Fibroblast of pulmonary artery (primary cell): ENCODE results near the gene NF2.

Experiments
- DNase-seq: peaks from one replicate; pipeline ENCODE4 v3.0.0-alpha.2; 2010; ENCODE audit warnings: low read depth
- H3K4me3 ChIP-seq: replicated peaks from 2 replicates; pipeline ENCODE4 v1.5.1; 2011; ENCODE audit warnings: low read depth, mild to moderate bottlenecking, control low read depth, low read length, moderate library complexity
- TF ChIP-seq, protein P1 (sequence below): IDR thresholded peaks from 2 replicates; pipeline ENCODE4 v1.5.1; 2011; ENCODE audit warnings: mild to moderate bottlenecking, control low read depth, low read length, inconsistent platforms; ENCODE audit errors: missing control alignments

NF2 gene

DNA sequence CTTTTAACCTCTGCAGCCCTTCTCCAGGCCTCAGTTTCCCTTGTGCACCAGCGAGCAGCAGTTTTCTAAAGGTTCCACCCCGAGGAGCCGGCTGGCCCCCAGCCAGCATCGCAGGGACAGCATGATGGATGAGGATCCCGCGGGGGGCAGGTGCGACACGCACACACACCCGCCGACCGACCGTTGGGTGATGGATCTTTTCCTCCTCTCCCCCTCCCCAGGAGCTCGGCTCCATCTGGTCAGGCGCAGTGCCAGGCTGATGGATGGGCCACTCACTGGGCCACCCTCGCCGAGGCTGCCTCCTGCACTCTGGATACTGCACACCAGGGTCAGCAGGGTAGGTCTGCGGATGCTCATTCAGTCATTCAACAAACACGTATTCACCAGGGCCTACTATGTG lies 103.6 kb downstream of the NF2 start:
- TF ChIP-seq, protein P1, sequence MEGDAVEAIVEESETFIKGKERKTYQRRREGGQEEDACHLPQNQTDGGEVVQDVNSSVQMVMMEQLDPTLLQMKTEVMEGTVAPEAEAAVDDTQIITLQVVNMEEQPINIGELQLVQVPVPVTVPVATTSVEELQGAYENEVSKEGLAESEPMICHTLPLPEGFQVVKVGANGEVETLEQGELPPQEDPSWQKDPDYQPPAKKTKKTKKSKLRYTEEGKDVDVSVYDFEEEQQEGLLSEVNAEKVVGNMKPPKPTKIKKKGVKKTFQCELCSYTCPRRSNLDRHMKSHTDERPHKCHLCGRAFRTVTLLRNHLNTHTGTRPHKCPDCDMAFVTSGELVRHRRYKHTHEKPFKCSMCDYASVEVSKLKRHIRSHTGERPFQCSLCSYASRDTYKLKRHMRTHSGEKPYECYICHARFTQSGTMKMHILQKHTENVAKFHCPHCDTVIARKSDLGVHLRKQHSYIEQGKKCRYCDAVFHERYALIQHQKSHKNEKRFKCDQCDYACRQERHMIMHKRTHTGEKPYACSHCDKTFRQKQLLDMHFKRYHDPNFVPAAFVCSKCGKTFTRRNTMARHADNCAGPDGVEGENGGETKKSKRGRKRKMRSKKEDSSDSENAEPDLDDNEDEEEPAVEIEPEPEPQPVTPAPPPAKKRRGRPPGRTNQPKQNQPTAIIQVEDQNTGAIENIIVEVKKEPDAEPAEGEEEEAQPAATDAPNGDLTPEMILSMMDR = no peak
- H3K4me3 ChIP-seq = no peak overlapping the region
- no peak for DNase-seq

DNA sequence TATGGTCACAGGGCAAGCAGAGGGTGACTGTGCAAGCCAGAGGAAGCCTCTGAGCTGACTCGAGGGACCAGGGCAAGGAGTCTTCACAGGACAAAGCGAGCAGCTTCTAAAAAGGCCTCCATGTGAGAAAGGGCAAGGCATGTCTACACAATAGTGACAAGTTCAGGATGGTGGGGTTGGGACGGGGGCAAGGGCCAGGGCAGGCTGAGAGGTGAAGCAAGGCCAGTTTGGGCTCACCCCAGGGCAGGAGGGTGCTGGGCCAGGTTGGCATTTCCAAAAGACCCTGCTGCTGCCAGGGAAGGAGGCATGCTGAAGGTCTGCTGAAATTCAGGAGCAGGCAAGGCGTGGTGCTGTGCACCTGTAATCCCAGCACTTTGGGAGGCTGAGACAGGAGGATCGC lies 104.0 kb downstream of the NF2 start:
- H3K4me3 ChIP-seq = no peak overlapping the region
- TF ChIP-seq, protein P1 = no peak
- DNase-seq = no peak

DNA sequence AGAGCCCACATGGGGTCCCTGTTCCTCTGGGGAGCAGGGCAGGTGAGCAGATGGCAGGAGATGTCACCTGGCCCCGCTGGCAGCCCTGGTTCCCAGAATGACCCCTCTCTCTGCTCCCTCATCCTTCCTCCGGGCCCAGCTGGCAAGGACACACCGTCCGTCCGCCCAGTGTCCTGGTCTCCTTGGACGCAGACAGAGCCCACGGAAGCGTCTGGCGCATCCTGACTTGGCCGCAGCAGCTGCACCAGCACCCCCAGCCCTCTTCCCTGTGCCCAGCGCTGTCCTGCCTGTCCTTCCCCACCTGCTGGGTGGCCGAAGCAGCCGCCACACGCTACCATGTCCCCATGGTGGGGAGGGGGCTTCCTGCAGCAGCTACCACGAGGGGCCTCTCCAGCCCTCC lies 106.8 kb downstream of the NF2 start:
- no peak overlapping the region for H3K4me3 ChIP-seq
- TF ChIP-seq, protein P1 = no peak
- no peak for DNase-seq

DNA sequence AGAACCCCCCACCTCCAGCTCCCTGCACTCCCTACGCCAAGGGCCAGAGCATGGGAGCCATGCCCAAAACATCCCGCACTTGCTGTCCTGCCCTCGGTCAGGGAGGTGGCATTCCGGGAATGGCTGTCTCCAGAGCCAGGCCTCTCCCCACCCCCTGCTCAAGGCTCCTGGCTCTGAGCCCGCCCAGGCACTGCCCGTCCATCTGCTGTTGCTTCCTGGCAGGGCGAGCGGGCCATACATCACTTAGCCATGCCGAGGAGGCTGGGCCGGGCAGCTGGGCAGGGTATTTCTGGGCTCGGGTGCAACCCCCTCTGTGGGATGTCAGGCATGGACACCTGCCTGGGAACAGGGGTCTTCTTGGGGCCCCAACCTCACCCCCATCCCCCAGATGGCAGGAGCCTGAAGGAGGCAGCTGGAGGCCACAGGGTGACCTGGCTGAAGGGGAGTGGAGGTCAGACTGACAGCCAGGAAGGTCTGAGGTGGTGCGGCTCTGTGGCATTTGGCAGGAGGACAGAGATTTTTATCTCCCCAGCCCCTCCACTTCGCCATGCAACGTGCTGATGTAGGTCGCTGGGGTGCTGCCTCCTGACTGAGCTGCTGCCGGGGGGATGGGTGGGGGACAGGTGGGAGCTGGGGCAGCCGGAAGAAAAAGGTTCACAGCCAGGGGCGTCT lies 107.6 kb downstream of the NF2 start:
- no peak for DNase-seq
- H3K4me3 ChIP-seq = no peak overlapping the region
- TF ChIP-seq, protein P1 = no peak

DNA sequence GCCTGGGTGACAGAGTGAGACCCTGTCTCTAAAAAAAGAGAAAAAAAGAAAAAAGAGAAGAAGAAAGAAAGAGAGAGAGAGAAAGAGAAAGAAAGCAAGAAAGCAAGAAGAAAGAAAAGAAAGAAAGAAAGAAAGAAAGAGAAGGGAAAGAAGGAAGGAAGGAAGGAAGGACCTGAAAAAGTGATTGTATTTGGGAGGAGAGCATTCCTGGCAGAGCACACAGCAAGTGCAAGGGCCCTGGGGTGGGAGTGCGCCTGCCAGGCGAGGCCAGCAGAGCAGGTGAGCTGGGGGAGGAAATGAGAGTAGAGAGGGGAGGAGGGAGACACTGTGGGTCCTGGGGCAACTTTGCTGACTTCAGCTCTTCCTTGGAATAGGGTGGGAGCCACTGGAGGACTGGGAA lies 108.7 kb downstream of the NF2 start:
- no peak for DNase-seq
- no peak overlapping the region for H3K4me3 ChIP-seq
- TF ChIP-seq, protein P1 = no peak

DNA sequence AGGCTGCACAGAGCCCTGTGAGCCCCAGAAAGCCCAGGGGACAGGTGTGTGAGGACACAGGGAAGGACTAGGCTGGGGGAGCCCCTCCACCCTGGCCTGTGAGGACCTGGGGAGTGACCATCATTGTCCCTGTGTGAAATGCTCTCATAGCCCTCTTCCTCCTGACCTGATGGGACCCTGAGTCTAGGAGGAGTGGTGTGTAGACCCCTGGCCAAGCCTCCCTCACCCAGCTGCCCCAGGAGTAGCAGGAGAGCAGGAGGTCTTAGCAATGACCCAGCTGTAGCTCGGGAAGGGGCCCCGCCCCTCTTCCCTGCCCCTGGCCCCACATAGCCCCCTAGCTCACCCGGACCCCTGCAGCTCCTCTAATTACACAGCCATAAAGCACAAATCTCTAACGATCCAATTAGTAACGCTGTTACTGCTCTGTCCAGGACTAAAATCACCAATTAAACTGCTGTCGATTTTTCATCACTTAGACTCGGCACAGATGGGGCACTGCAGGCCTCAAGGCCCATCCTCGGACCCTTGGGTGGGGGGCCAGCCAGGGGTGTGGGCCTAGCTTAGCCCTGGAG lies 109.8 kb downstream of the NF2 start:
- DNase-seq = no peak
- TF ChIP-seq, protein P1 = no peak
- H3K4me3 ChIP-seq = no peak overlapping the region

DNA sequence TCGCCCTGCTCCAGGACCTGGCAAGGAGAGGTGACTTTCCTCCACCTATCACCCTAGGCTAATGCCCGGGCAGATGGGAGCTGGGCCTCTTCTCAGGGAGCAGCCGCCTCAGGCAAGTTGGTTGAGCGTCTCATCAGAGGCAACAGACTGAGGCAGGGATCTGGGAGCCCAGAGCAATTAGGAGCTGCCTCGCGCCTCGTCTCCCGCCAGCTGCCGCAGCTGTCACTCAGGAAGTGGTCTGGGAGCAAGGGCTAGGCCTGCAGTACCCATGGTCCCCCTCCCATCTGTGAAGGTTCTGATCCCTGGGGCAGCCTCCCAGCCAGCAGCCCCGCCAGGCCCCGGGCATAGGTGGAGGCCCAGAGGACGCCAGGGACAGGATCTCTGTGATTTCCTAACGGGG lies 111.8 kb downstream of the NF2 start:
- no peak overlapping the region for H3K4me3 ChIP-seq
- DNase-seq = no peak
- TF ChIP-seq, protein P1 = no peak
